Mucosa of rectum (tissue), 2 donors: ENCODE data around the gene NEGR1.

Source experiments
- H3K27ac ChIP-seq, 2 donors: one replicate each; pipeline ENCODE4 v1.7.0; 2013; ENCODE audit warnings: inconsistent platforms in 2 of 2, low read depth in 2 of 2, low read length in 2 of 2
- H3K27me3 ChIP-seq, 2 donors: one replicate each; pipeline ENCODE4 v1.7.0; 2013; ENCODE audit warnings: low read length in 2 of 2; ENCODE audit not compliant: control insufficient read depth in 2 of 2, insufficient read depth in 2 of 2
- H3K36me3 ChIP-seq, 2 donors: one replicate each; pipeline ENCODE4 v1.7.0; 2013; ENCODE audit warnings: low read length in 2 of 2; ENCODE audit not compliant: control insufficient read depth in 2 of 2, insufficient read depth in 2 of 2
- H3K4me1 ChIP-seq, 2 donors: one replicate each; pipeline ENCODE4 v1.7.0; 2013; ENCODE audit warnings: low read length in 2 of 2, mild to moderate bottlenecking in 1 of 2; ENCODE audit not compliant: control insufficient read depth in 2 of 2, insufficient read depth in 2 of 2
- H3K4me3 ChIP-seq, 2 donors: one replicate each; pipeline ENCODE4 v1.7.0; 2013; ENCODE audit warnings: low read length in 2 of 2
- H3K9ac ChIP-seq, 2 donors: one replicate each; pipeline ENCODE4 v1.7.0; 2013; ENCODE audit warnings: low read length in 2 of 2, low read depth in 1 of 2, mild to moderate bottlenecking in 1 of 2
- H3K9me3 ChIP-seq, 2 donors: one replicate each; pipeline ENCODE4 v1.7.0; 2013; ENCODE audit warnings: low read length in 2 of 2; ENCODE audit not compliant: control insufficient read depth in 2 of 2
- donor health status: healthy.
- donor health status: Normal muscosa, but diverticular disease.

NEGR1 gene

DNA sequence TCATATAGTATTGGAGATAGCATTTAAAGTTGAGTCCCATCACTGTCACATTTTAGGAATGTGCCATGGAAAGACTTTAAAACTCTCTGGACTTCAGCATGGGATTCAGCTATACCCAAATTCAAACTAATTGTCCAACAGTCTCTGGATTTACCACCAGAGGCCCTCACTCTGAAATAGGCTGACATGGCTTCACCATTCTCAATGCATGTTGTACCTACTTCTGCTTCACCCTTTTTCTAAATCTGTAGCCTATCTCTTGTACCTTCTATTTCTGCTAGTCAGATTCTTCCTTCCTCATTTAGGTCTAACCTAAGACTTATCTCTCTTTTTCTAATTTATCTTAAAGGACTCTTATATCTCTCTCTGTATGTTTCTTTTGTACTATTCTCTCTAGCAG is 688.8 kb downstream of the NEGR1 start:
- Histone ChIP-seq H3K9me3 (no peaks in the 10 kb centered on the region), H3K27ac (no peak overlapping the region), H3K9ac (no peak overlapping the region), H3K4me1 (no peaks in the 10 kb centered on the region), H3K27me3 (no peaks in the 10 kb centered on the region), H3K4me3 (no peak overlapping the region), H3K36me3 (no peaks in the 10 kb centered on the region)

DNA sequence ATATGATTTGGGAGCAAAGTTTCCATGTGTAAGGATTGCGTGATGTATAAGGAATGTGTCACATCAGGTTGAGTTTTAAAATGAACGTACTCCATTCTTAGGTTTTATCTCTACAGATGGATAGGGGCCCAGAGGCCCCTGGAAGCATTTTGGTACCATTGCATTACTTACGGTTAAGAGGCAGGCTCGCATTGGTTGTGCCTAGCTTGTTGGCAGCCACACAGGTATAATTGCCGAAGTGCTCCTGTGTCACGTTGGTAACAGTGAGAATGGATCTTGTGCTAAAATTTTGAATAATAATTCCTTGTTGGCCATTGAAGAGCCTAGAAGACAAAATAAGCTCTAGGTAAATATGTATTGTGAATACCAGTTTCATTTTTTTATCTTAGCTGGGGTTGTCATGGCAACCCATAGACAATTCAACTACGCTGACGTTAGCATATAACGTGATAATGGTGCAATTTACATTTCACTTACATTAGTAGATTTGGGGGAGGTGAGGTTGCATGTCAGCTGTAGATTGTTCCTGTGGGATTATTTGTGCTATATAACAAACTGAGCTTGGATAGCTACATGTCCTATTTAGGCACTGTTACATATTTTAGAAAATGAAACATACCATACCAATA is 689.6 kb downstream of the NEGR1 start:
- Histone ChIP-seq H3K9me3 (no peaks in the 10 kb centered on the region), H3K4me1 (no peaks in the 10 kb centered on the region), H3K4me3 (no peak overlapping the region), H3K27me3 (no peaks in the 10 kb centered on the region), H3K9ac (no peak overlapping the region), H3K27ac (no peak overlapping the region), H3K36me3 (no peaks in the 10 kb centered on the region)

DNA sequence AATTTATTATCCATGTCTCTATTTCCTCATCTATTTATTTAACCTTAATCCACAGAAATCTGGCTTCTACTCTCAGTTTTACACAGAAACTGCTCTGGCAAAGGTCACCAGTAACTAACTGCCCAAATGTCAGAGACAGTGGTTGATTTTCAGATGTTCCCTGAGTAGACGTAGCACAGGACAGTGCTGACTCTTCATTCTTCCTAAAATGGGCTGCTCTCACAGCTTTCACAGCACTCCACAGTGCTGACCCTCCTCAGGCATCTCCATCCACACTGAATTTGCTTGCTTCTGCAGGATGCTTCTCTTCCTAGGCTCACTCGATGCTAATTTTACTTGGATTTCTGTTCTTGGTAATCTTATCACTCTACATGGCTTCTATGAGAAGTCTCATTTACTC is 693.3 kb downstream of the NEGR1 start:
- H3K9ac ChIP-seq = no peak overlapping the region
- H3K36me3 ChIP-seq = no peaks in the 10 kb centered on the region
- no peaks in the 10 kb centered on the region for H3K4me1 ChIP-seq
- H3K27me3 ChIP-seq = no peaks in the 10 kb centered on the region
- no peak overlapping the region for H3K27ac ChIP-seq
- H3K4me3 ChIP-seq = no peak overlapping the region
- H3K9me3 ChIP-seq = no peaks in the 10 kb centered on the region

DNA sequence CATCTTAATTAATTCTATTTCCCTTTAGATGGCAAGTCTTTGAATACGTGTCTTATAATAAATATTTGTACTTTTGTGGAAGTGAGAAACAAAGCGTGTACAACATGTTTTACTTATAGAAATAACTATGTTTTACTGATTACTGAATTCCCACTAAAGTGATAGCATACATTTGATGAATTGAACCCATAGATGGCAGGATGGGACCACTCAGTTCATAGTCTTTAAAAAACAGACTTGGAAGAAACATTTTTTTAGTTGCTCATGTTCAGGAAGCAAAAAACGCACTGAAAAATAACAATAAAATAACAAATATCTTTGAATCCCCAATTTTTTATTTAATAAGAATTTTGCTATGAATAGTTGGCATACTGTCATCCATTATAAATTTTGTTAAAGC is 694.4 kb downstream of the NEGR1 start:
- no peaks in the 10 kb centered on the region for H3K9me3 ChIP-seq

DNA sequence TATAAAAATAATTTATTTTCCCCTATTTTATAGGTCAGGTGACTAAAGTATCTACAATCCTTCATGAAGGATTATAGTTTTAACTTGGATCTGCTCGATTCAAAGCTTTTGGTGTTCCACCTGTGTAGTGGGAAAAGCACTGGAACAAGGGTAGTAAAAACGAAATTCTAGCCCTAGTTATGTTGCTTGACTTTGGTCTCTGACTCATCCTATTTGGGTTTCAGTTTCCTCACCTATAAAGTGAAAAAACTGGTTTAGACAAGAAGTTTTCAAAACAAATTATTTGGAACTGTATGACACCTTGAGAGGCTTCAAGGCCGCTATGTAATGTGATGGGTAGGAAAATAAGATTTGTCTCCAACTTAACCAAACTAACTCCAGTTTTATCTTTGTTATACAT is 696.3 kb downstream of the NEGR1 start:
- Histone ChIP-seq H3K27me3 (no peaks in the 10 kb centered on the region), H3K27ac (no peak overlapping the region), H3K9ac (no peak overlapping the region), H3K4me3 (no peak overlapping the region), H3K4me1 (no peaks in the 10 kb centered on the region), H3K36me3 (no peaks in the 10 kb centered on the region), H3K9me3 (no peaks in the 10 kb centered on the region)

More for the DNA sequence above, 694.4 kb downstream of the NEGR1 start:
- Histone ChIP-seq H3K4me1 (no peaks in the 10 kb centered on the region), H3K27me3 (no peaks in the 10 kb centered on the region), H3K9ac (no peak overlapping the region), H3K27ac (no peak overlapping the region), H3K36me3 (no peaks in the 10 kb centered on the region), H3K4me3 (no peak overlapping the region)

DNA sequence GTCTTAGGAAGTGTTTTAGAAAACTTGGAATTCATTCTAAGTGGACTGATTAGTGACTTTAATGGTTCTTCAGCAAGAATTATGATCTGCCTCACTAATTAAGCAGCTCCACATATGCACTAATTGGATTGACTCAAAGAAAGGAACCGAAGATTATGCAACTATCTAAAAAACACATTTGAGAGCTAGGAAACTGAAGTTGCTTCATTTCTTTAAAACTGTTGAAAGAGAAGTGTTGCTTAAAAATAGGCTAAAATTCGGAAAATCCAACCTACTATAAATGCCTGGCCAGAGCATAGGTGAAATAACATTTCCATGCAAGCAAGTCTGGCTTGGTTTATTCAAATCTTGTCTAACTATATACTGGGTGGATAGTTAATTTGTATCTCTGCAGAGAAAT is 698.6 kb downstream of the NEGR1 start:
- Histone ChIP-seq H3K36me3 (no peaks in the 10 kb centered on the region), H3K4me3 (no peak overlapping the region), H3K9ac (no peak overlapping the region), H3K4me1 (no peaks in the 10 kb centered on the region), H3K27ac (no peak overlapping the region), H3K9me3 (no peaks in the 10 kb centered on the region), H3K27me3 (no peaks in the 10 kb centered on the region)

DNA sequence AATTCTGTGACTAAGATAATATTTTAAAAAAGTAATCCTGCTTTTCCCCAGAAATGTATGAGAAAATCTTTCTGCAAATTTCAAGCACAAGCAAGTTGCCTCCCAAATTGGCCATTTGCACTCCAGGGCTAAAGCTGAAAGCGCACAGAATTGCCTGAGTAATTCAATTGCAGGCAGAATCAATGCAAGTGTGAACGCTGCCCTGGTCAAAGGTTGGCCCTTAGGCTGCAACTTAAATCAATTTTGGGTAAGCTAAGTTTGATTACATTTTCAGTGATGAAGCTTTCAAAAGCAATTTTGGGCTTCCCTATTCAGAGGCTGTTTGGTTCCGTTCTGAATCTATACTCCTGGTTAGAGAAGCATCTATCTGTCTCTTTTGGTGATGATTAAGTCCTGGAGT is 699.7 kb downstream of the NEGR1 start:
- Histone ChIP-seq H3K27ac (no peak overlapping the region), H3K27me3 (no peaks in the 10 kb centered on the region), H3K9me3 (no peaks in the 10 kb centered on the region), H3K4me3 (no peak overlapping the region), H3K4me1 (no peaks in the 10 kb centered on the region), H3K9ac (no peak overlapping the region), H3K36me3 (no peaks in the 10 kb centered on the region)

DNA sequence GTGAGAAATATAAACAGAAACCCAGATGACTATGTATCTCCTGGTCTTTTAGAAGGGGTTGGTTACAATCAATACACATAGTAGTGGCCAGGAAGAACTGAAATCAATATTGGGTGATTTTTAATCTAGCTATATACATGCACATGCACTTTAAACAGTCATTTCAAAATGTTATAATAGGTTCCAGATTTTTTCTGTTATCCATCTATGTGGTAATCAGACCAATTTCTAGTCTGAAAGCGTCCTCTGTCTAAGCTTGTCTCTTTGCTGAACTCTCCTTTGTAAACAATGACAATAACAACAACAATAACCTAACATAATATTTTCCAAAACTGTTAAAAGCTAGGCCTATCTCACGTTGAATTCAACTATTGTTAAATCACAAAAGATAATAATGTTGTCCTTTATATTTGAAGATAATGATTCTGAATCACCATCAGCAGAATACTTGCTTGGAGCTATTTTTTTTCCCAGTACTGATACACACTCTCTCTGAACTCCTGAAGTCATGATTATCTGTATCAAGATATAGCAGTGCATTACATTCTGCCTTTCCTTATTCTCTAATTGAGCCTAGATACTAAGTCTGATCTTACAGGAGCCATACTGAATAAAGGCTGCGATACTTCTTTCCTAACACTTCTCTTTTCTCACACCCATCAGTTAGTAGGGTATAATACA is 704.7 kb downstream of the NEGR1 start:
- H3K27ac ChIP-seq = no peak overlapping the region
- H3K36me3 ChIP-seq = no peaks in the 10 kb centered on the region
- H3K4me1 ChIP-seq = no peaks in the 10 kb centered on the region
- H3K4me3 ChIP-seq = no peak overlapping the region
- H3K9ac ChIP-seq = no peak overlapping the region
- no peaks in the 10 kb centered on the region for H3K27me3 ChIP-seq
- H3K9me3 ChIP-seq = no peaks in the 10 kb centered on the region

DNA sequence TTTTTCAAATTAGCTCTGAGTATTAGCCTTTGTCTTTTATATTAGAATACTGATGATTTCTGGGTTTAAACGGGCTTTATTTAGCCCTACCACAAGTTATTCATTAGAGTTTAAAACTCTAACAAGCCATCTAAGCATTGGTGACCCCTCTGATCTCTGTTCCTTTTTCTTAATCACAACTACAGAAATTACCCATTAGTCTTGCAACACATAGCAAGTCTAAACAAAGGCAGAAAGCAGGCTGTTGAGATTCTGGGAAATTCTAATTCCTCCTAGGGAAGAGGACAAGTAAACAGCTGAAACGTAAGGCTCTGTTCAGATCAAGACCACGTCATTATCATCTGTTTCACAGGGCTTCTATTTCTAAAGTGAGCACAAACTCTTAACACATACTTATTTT is 710.3 kb downstream of the NEGR1 start:
- Histone ChIP-seq H3K27ac (no peak overlapping the region), H3K4me1 (no peaks in the 10 kb centered on the region), H3K4me3 (no peak overlapping the region), H3K9ac (no peak overlapping the region), H3K27me3 (no peaks in the 10 kb centered on the region), H3K36me3 (no peaks in the 10 kb centered on the region), H3K9me3 (no peaks in the 10 kb centered on the region)

DNA sequence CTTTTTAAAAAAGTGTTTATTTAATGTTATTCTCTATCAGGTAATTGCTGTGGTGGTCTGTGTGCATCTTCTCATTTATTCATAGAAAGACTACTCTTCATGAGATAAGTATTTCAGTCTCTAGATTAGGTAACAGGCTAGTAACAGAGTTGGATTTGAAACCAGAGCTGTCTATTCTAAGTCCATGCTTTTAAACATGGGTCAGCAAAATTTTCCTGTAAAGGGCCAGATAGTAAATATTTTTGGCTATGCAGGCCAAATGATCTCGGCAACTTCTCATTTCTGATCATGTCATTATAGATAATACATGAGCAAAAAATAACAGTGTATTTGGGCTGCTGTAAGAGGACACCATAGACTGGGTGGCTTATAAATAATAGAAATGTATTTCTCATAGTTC is 715.9 kb downstream of the NEGR1 start:
- Histone ChIP-seq H3K36me3 (no peaks in the 10 kb centered on the region), H3K27ac (no peak overlapping the region), H3K9ac (no peak overlapping the region), H3K4me1 (no peaks in the 10 kb centered on the region), H3K27me3 (no peaks in the 10 kb centered on the region), H3K9me3 (no peaks in the 10 kb centered on the region), H3K4me3 (no peak overlapping the region)
